Ovary (tissue), 9 donors: ENCODE results near the gene PLB1. TPM values are rescaled to one million over a fixed set of nuclear protein-coding genes. Genes with fewer than 3 reads are reported as not detected.
A peak's percentile ranks its signal among the peaks of the same experiment; 100 is the strongest.

Source experiments
- DNase-seq, 5 donors: peaks; one replicate each; pipeline ENCODE4 v3.0.0-alpha.2; 2019 to 2020
- H3K27ac ChIP-seq, 2 donors: fragments of 200-600 bp; one replicate each; pipeline versions ENCODE4 v1.5.1 to v1.8.0; 2019 to 2022
- H3K27me3 ChIP-seq: fragments of 200-600 bp; one replicate; pipeline ENCODE4 v1.8.0; 2022
- H3K36me3 ChIP-seq: fragments of 200-600 bp; sonication (generic); one replicate; pipeline ENCODE4 v1.5.1; 2019
- H3K4me1 ChIP-seq: one replicate; pipeline ENCODE4 v1.8.1; 2013; ENCODE audit warnings: mild to moderate bottlenecking, moderate library complexity; ENCODE audit not compliant: insufficient read depth
- H3K4me3 ChIP-seq: fragments of 200-600 bp; sonication (generic); one replicate; pipeline ENCODE4 v1.5.1; 2017
- H3K9me3 ChIP-seq, 2 donors: fragments of 200-600 bp in 1 of 2; sonication (generic) in 1 of 2; one replicate each; pipeline versions ENCODE4 v1.5.1 to v1.8.1; 2013 to 2019; ENCODE audit warnings: mild to moderate bottlenecking in 1 of 2, moderate library complexity in 1 of 2
- CTCF ChIP-seq, 3 donors: fragments of 450-650 bp in 2 of 3; fragments of 200-600 bp in 1 of 3; IDR thresholded peaks; one replicate each; pipeline versions ENCODE4 v1.5.1 to v1.8.0; 2016 to 2022; ENCODE audit warnings: antibody characterized with exemption in 3 of 3, mild to moderate bottlenecking in 1 of 3
- EP300 ChIP-seq: sonication (generic); formaldehyde crosslinking; IDR thresholded peaks from one replicate; pipeline ENCODE4 v1.6.1; 2017; ENCODE audit warnings: antibody characterized with exemption
- POLR2A ChIP-seq: fragments of 450-650 bp; IDR thresholded peaks from one replicate; pipeline ENCODE4 v1.6.1; 2017; ENCODE audit warnings: antibody characterized with exemption, mild to moderate bottlenecking, moderate library complexity
- WGBS, 3 donors: extraction: QIAGEN DNeasy Blood & Tissue Kit in 1 of 3; methylation state at CpG; one replicate each; pipeline versions ENCODE4 v1.1.5 to v1.1.7; 2013 to 2017; 5-methylcytosine and 5-hydroxymethylcytosine counted together
- intact Hi-C, 4 donors: fragments of 100-400 bp; cut with DNase I; formaldehyde crosslinking; loops; one replicate each; pipeline versions ENCODE4 v1.11.0 to v1.15.1; 2022 to 2023
- polyA plus RNA-seq, 2 donors: library from polyadenylated mRNA; stranded (reverse); fragments of 200-250 nt in 1 of 2; fragments of 350-450 nt in 1 of 2; fragmentation: Illumina TruSeq in 1 of 2; extraction: RNeasy Lipid Tissue Mini Kit (QIAGEN cat#74804) in 1 of 2; gene quantifications; one replicate each; pipeline ENCODE4 v1.2.3, GENCODE V29; 2013 to 2014
- total RNA-seq, 7 donors: library from RNA; depleted of rRNA in 2 of 7; stranded (reverse); fragments of >200 nt in 2 of 7; fragmentation: NEBNext Ultra II Directional in 3 of 7; extraction: Animal tissue kit (Norgen Biotek cat#: 25700) in 3 of 7; gene quantifications; one replicate each; pipeline versions ENCODE4 v1.1.0 to v1.2.4, GENCODE V29; 2016 to 2023
- donor health status: DM: no; HTN: no; CAD: no; lungs with moderate emphysema.
- donor health status: DM: no; HTN: no; CAD: no.
- donor health status: Bipolar disorder and iron deficiency.
- donor health status: DM: yes; HTN: yes; CAD: no.
- donor health status: DM: no; HTN: no; CAD: no.
- donor health status: DM: yes; HTN: yes; CAD: no.

Gene PLB1
- total and polyA plus RNA-seq, 9 donors: 0.99 to 9.3 (median 2.7) TPM

- intact Hi-C loops: loop anchor here in 2 of 4 donors (5.0 to 10.0 kb wide), 2 partner anchors 160 to 162 kb away; partner anchors contain the start of gene PPP1CB (in 2 of the 2)
- H3K4me1 ChIP-seq: peaks cover 7% of the 10 kb centered on the region
- no peaks in the 10 kb centered on the region for H3K36me3 ChIP-seq
- 99% methylated on average over 3 of the region's 3 CpGs for WGBS, 3 donors
- H3K9me3 ChIP-seq: no peaks in the 10 kb centered on the region
- TF ChIP-seq CTCF (IDR thresholded peaks at IDR 0.05) (no peak), EP300 (no peak), POLR2A (no peak)
- no peaks in the 10 kb centered on the region for H3K27me3 ChIP-seq
- no peak overlapping the region for H3K27ac ChIP-seq
- DNase-seq: no peak
- no peak overlapping the region for H3K4me3 ChIP-seq
Observed at GRCh38 chr2:28592481-28592880, 96.6 kb downstream of the PLB1 start.

- Histone ChIP-seq H3K4me1 (peaks cover 7% of the 10 kb centered on the region), H3K27me3 (no peaks in the 10 kb centered on the region), H3K27ac (no peak overlapping the region), H3K4me3 (no peak overlapping the region), H3K36me3 (no peaks in the 10 kb centered on the region), H3K9me3 (no peaks in the 10 kb centered on the region)
- intact Hi-C loops: loop anchor here in 2 of 4 donors (5.0 to 10.0 kb wide), 2 partner anchors 159 to 162 kb away; partner anchors contain the start of gene PPP1CB (in 2 of the 2)
- WGBS, 3 donors: 69 to 80% (median 71%) methylated on average over 11 of the region's 11 CpGs
- TF ChIP-seq POLR2A: no peak
- TF ChIP-seq EP300: no peak
- no peak for TF ChIP-seq CTCF (IDR thresholded peaks at IDR 0.05)
- no peak for DNase-seq
Observed at GRCh38 chr2:28593160-28593755, 97.4 kb downstream of the PLB1 start.

- TF ChIP-seq EP300 (no peak), CTCF (IDR thresholded peaks at IDR 0.05) (no peak), POLR2A (no peak)
- DNase-seq: no peak
- Histone ChIP-seq H3K9me3 (no peaks in the 10 kb centered on the region), H3K36me3 (no peaks in the 10 kb centered on the region), H3K4me1 (peaks cover 7% of the 10 kb centered on the region), H3K27me3 (no peaks in the 10 kb centered on the region), H3K27ac (peak overlapping the region in 1 of 2 donors; percentile 82), H3K4me3 (no peak overlapping the region)
- intact Hi-C loops: loop anchor here (1.0 to 10.0 kb wide), 4 partner anchors 158 to 161 kb away; partner anchors contain the start of gene PPP1CB (in 2 of the 4)
- 45 to 50% (median 47%) methylated on average over 9 of the region's 9 CpGs for WGBS, 3 donors
Observed at GRCh38 chr2:28594000-28594331, 98.1 kb downstream of the PLB1 start.

GRCh38 chr2:28594332-28595108 is 98.7 kb downstream of the PLB1 start:
- H3K4me3 ChIP-seq: no peak overlapping the region
- peaks cover 7% of the 10 kb centered on the region for H3K4me1 ChIP-seq
- H3K27ac ChIP-seq: peak overlapping the region; percentile 55 to 82
- H3K9me3 ChIP-seq: no peaks in the 10 kb centered on the region
- no peaks in the 10 kb centered on the region for H3K36me3 ChIP-seq
- intact Hi-C loops: loop anchor here (1.0 to 10.0 kb wide), 4 partner anchors 158 to 160 kb away; partner anchors contain the start of gene PPP1CB (in 2 of the 4)
- TF ChIP-seq CTCF (IDR thresholded peaks at IDR 0.05) (peak; percentile 85 to 91 (median 86)), POLR2A (no peak)
- DNase-seq: peak; percentile 91 to 94 (median 92)
- WGBS, 3 donors: 23 to 27% (median 23%) methylated on average over 20 of the region's 20 CpGs
- no peaks in the 10 kb centered on the region for H3K27me3 ChIP-seq
